ENCODE measurements around the gene ATF6B. TPM values are rescaled to one million over a fixed set of nuclear protein-coding genes. Genes with fewer than 3 reads are reported as not detected.
"Not testable (repeated sequence)": the region's sequence is repeated elsewhere in the genome, so short reads cannot be mapped to it uniquely, and the experiment has no call there.

Gene ATF6B
- total RNA-seq, 1 donor, result 49.8 TPM

GRCh38 chr6:32156891-32157290, 28.8 kb upstream of the ATF6B start:
- no peak for DNase-seq (ENCODE audit: low read depth in 2 of 3, low spot score in 2 of 3)

DNA sequence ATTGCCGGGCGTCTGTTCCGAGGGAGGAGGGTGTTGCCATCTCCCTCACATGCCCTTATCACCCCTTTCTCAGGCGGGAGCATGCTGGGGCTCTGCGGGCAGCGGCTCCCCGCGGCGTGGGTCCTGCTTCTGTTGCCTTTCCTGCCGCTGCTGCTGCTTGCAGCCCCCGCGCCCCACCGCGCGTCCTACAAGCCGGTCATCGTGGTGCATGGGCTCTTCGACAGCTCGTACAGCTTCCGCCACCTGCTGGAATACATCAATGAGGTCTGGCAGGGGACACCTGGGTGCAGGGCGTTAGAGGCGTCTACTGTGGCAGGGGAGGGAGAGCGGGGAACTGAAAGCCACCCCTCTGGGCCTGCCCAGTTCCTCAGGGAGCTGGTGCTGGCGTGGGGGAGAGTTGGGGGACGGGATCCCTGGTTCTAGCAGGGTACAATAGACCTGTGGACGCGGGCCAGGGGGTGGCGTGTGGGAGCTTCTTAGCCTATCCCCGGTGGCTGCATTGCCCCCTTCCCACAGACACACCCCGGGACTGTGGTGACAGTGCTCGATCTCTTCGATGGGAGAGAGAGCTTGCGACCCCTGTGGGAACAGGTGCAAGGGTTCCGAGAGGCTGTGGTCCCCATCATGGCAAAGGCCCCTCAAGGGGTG, 26.6 kb upstream of the ATF6B start:
- peak in 2 of 3 donors; percentile 78 to 83 for DNase-seq (ENCODE audit: low read depth in 2 of 3, low spot score in 2 of 3)

- peak in 2 of 3 donors; percentile 93 to 97 for DNase-seq (ENCODE audit: low read depth in 2 of 3, low spot score in 2 of 3)
Measured at GRCh38 chr6:32153564-32154513, 25.8 kb upstream of the ATF6B start, which contains the start of gene PPT2. Gene PPT2, plus strand, starts transcription at chr6:32154141. Its CDS starts 454 bp downstream, at chr6:32154595.

DNA sequence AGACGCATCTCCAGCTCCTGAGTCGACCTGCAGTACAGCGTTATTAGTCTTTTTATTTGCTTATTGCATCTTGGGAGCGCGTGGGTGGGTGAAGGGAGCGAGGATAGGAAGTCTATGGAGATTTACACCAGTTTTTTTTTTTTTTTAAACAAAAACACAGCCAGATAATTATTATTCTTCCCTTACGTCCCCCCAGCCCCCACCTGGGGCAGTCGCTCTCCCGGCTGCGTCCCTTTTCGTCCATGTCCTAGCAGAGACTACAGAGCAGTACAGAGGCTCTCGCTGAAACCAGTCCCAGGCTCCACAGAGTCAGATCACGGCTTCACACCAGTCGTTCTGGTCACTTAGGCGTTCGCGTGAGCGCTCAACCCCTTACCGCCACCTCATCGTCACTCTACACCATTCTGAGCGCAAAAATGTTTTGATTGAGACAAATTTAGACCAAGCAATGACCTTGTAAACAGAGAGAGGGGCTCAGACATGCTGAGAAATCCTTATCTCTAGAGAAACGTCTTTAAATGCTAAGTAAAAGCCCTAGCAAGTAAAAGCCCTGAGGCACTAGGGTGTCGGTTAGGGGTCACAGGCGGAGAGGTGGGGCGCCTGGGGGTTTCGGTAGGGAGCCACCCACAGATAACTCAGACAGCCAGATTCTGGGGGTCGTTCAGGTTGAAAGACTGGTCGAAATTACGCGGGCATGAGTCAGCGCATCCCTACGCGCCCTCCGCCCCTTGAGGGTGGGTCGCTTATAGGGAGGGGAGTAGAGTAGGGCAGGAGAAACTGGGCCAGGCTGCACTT, 24.9 kb upstream of the ATF6B start:
- peak in 1 of 3 donors; percentile 37 for DNase-seq (ENCODE audit: low read depth in 2 of 3, low spot score in 2 of 3)

DNA sequence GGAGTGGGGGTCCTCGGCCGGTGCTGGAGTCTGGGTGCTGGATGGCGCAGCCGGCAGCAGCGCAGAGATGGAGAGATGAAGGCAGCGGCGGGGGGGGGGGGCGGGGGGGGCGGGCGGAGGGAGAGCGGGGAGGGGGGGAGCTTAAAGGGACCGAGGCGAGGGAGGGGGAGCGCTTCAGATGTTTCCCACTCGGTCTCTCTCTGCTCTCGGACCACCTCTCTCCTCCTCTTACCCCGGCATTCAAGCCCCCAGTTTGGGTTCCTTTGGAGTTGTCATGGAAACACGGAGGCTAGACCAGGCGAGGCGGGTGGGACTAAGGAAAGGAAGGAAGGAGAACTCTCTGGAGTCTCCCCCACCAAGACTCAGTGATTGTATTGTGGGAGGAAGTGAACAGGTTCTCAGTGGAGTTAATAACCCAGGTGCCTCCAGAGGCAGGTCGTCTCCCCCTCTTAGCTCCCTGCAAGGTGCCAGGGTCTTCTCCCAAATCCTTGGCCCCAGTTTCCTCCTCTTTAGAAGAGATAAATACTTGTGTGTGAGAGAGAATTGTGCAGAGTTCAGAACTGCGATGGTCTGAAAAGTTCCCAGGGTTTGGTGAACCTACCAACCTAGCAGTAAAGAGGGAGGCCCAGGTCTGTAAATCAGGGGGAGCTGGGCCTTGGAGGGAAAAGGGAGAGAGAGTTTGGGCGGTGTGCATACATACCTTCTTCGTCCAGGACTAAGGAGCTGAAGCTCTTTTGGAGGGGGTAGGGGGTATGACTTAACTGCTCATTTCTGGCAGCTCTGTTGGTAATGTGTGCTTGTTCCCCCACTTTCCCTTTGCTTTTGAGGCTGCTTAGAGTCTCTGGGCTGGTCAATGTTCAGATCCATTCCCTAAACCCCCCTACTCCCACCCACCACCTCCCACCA, 24.1 kb upstream of the ATF6B start, which contains the start of gene PRRT1:
PRRT1 (minus strand) TSS at position 77 of the 906 bp plus-strand sequence. CDS start 112 bp downstream, outside the sequence.
- no peak for DNase-seq (ENCODE audit: low read depth in 2 of 3, low spot score in 2 of 3)

DNA sequence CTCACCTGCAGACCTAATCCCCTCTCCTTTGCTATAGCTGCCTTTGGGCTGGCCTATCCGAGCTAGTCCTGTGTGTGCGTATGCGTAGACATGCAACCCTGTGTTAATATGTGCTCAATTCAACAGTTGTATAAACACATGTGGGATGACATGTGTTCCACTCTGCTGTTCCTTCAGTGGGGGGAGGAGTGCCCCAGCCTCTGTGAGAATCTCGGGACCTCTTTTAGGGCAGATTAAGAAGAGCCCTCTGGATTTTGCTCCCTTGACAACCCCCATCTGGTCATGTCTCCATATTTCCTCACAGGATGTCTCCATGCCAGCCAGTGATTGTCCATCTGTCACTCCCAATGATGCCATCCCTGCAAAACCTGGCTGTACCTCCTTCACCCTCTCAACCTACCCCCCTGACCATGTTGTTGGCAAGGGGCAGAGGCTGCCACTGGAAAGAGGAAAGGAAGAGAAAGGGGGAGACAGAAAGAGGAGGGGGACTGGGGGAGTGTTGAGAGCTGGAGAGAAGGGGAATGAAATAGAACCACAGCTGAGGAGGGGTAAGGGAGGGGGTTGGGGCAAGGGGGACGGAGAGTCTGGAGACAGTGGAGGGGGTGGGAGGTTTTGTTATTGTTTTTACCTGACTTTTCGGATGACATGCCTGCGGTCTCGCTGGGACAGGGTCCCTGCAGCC, 23.3 kb upstream of the ATF6B start:
- DNase-seq (ENCODE audit: low read depth in 2 of 3, low spot score in 2 of 3), result no peak

DNA sequence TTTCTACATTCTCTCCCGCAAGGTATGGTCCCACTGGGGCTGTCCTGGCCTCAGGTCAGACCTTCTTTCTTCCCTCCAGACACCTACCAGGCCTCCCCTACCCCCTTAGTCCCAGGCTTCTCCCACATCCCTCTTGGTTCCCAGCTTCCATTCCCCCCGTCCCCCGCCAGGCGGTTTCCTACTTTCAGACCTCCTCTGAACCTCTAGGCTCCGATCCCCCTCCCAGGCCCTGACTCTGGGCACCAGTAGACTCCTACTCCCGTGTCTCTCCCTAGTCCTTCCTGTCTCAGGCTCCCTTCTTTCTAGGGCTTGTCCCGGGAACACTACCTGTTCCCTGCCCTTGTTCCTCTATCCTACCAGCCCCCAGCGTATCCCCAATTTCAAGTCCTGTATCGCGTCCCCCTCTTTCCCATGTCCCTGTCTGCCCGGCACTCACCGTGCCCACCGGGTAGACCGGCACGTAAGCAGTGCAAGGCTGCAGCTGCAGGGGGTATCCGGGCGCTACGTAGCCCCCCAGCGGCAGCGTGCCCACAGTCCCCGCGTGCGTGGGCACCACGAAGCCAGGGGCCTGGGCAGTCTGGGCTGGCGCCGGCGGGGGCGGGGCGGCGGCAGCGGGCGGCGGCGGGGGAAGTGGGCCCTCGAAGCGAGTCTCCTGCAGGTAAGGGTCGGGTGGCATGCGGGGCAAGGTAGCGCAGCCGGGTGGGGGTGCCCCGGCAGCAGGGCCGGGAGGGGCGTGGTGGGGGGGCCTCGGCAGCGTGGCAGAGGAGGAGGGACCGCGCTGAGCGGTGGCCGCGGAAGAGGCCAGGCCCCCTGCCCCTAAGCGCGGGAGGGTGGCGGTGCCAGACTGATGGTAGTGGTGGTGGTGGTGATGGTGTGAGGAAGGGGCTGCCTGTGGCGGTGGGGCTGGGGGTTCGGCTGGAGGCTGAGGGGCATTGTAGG, 22.2 kb upstream of the ATF6B start:
- no peak for DNase-seq (ENCODE audit: low read depth in 2 of 3, low spot score in 2 of 3)

DNA sequence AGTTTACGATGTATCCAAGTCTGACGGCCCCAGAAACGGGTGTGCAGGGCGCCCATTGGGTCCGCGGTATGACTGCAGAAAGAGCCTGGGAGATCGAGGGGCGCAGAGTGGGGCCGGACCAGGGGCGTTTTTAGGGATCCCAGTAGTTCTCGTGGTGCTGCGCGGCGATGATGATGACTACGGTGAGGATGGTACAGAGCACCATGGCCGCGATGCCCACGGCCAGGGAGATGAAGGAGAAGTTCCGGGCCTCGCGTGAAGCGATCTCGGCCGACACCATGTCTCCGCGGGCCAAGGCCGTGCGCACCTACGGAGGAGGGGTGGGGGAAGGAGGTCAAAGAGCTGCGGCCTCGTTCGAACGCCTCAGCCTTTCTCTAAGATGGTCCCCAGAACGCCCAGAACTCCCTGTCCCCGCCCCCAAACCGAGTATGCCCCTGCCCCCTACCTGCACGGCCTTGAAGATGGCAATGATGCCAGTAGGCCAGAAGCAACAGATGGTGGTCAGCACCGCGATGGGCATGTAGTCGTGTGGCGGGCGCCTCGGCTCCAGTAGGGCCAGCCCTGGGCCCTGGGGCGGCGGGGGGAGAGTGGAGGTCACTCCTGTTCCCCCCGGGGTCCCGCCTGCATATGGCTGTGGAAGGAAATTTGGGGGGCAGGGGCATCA, 21.2 kb upstream of the ATF6B start:
- DNase-seq (ENCODE audit: low read depth in 2 of 3, low spot score in 2 of 3), result no peak

- DNase-seq (ENCODE audit: low read depth in 2 of 3, low spot score in 2 of 3), result peak in 2 of 3 donors; percentile 85 to 93
Measured at GRCh38 chr6:32148289-32149091, 20.4 kb upstream of the ATF6B start.

DNA sequence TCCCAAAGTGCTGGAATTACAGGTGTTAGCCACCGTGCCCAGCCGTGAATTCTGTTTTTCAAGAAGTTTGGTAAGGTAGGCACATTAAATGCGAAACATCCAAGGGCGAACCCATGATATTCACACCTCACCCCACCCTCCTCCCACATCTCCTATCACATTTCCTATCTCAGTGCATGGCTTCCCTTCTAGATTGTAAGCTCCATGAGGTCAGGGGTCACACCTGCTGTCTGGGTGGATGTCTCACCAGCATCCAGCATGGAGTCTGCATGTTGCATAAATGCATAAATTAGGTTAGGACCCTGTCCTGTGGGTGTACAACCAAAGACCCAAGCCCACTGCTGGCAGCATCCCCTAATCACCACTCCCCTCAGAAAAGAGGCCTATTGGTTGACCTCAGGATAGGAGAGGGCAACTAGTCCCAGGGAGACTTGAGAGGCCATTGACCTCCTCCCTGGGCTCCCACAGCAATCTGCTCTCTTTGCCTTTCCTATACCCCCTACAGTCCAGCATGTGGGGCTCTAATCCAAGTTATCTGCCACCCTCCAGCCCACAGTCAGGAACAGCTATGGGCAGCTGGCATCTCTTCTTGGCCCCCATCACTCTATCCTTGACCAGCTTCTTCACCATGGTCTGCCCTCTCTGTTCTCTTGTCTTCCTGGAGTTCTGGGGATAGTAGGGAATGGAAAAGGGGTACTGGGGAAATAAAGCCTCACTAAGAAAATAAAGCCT, 19.5 kb upstream of the ATF6B start:
- DNase-seq (ENCODE audit: low read depth in 2 of 3, low spot score in 2 of 3), result peak in 1 of 3 donors; percentile 36

DNA sequence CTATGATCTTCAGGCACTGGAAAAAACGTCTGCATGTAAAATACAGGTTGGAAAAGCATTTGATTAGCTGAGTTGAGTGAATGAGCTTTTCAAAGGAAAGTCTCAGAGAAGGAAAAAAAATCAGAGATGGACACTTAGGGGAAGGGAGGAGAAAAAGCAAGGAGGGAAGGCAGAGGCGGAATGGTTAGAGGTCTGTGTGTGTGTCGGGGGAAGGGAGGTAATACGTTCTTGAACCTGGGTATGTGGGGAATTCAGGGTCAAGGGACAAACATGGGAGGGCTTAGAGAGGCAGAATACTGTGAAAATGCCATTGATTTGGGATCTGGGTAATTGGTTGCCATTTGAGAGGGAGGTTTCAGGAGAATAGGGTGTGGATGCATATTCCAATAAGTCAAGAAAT, 18.6 kb upstream of the ATF6B start:
- DNase-seq (ENCODE audit: low read depth in 2 of 3, low spot score in 2 of 3), result no peak

DNA sequence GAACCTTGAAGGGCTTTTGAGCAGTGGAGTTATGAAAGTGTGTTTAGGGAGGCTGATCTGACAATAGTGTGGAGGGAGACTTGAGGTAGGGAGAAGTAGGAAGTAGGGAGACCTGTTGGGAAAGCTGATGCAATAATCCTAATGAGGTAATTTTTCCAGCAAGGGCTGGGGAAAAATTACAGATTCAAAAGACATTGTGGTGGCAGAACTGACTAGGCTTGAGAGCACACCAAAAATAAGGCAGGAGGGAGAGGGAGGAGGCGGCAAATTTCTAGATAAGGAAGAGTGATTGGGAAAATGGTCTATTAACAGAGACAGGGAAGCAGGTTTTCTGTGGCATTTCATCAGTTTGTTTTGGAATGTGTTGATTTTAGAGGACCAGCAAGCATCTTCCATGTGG, 18.2 kb upstream of the ATF6B start:
- no peak for DNase-seq (ENCODE audit: low read depth in 2 of 3, low spot score in 2 of 3)

- not testable (repeated sequence) for DNase-seq (ENCODE audit: low read depth in 2 of 3, low spot score in 2 of 3)
Measured at GRCh38 chr6:32144238-32144637, 16.2 kb upstream of the ATF6B start.

- no peak for DNase-seq (ENCODE audit: low read depth in 2 of 3, low spot score in 2 of 3)
Measured at GRCh38 chr6:32140420-32141046, 12.5 kb upstream of the ATF6B start.

- no peak for DNase-seq (ENCODE audit: low read depth in 2 of 3, low spot score in 2 of 3)
Measured at GRCh38 chr6:32139590-32139989, 11.5 kb upstream of the ATF6B start.

- DNase-seq (ENCODE audit: low read depth in 2 of 3, low spot score in 2 of 3), result no peak
Measured at GRCh38 chr6:32137454-32137853, 9.4 kb upstream of the ATF6B start.

Measured in hematopoietic multipotent progenitor cell (in vitro differentiated cells).